GM21737 (cell line): ENCODE results near the gene AARS2.

Source experiments
- ATAC-seq: cut with Tn5 transposase; IDR thresholded peaks from one replicate; pipeline ENCODE4 v1.9.1; 2021; ENCODE audit warnings: mild to moderate bottlenecking, moderate library complexity; ENCODE audit not compliant: unreplicated experiment

Gene AARS2

DNA sequence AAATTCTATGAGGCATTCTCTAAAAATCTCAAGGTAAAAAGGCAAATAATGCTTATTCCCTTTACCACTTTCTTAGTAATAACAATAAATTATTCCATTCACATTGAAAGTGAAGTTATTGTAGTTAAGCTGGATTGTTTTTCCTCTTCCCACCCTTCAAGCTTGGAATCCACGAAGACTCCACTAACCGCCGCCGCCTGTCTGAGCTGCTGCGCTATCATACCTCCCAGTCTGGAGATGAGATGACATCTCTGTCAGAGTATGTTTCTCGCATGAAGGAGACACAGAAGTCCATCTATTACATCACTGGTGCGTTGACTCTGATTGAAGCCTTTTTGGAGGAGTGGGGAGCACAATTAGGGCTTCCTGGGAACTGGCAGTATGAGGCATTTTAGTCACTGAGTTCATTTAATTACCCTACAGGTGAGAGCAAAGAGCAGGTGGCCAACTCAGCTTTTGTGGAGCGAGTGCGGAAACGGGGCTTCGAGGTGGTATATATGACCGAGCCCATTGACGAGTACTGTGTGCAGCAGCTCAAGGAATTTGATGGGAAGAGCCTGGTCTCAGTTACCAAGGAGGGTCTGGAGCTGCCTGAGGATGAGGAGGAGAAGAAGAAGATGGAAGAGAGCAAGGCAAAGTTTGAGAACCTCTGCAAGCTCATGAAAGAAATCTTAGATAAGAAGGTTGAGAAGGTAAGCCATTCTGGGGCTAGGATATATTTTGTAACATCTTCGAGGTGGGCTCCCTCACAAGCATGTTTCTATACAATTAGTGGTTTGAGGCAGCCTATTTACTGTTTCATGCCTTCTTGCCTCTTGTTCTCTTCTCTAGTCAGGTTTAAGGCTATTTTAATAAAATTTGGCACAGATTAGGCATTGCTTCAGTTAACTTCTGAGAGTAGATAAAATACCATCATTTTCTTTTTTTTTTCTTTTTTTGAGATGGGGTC is 61.3 kb downstream of the AARS2 start:
- no peak for ATAC-seq

- ATAC-seq = no peak
These were observed 62.4 kb downstream of the AARS2 start for GRCh38 chr6:44250718-44251123.

DNA sequence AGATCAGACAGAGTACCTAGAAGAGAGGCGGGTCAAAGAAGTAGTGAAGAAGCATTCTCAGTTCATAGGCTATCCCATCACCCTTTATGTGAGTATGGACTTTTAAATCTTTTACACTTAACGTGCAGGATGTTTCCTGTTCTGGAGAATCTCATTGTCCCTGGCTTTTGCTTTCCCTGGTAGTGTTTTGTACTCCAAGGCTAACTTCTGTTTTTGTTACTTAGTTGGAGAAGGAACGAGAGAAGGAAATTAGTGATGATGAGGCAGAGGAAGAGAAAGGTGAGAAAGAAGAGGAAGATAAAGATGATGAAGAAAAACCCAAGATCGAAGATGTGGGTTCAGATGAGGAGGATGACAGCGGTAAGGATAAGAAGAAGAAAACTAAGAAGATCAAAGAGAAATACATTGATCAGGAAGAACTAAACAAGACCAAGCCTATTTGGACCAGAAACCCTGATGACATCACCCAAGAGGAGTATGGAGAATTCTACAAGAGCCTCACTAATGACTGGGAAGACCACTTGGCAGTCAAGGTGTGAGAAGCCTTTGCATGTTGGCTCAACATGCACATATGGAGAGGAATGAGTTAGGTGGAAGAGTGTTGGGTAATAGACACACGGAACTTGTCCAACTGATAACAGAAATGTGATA is 63.0 kb downstream of the AARS2 start:
- no peak for ATAC-seq
